ENCODE results near the gene BEST3.

DNA sequence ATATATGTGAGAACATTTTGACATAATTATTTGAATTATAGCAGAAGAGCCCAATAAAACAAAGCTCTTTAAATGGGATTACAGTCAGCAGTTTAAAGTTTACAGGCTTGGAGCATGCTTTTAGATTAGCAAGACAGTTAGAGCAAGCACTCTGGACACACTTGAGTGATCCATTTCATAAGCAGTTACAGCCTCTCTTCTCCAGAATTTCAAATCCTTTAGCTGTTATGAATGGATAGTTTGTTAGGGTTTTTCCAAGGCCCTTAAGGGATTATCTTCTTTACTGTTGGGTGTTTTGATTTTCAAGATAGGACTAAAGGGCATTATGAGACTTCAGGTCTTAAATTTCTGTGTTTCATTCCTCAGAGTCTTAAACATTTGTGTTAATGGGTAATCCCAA lies 36.3 kb downstream of the BEST3 start:
- TF ChIP-seq, protein P1, sequence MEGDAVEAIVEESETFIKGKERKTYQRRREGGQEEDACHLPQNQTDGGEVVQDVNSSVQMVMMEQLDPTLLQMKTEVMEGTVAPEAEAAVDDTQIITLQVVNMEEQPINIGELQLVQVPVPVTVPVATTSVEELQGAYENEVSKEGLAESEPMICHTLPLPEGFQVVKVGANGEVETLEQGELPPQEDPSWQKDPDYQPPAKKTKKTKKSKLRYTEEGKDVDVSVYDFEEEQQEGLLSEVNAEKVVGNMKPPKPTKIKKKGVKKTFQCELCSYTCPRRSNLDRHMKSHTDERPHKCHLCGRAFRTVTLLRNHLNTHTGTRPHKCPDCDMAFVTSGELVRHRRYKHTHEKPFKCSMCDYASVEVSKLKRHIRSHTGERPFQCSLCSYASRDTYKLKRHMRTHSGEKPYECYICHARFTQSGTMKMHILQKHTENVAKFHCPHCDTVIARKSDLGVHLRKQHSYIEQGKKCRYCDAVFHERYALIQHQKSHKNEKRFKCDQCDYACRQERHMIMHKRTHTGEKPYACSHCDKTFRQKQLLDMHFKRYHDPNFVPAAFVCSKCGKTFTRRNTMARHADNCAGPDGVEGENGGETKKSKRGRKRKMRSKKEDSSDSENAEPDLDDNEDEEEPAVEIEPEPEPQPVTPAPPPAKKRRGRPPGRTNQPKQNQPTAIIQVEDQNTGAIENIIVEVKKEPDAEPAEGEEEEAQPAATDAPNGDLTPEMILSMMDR (IDR thresholded peaks at IDR 0.05) = no peak
- TF ChIP-seq POLR2A (IDR thresholded peaks at IDR 0.05) = no peak
